ENCODE data around the gene TAF5.
"Not testable (repeated sequence)": the region's sequence is repeated elsewhere in the genome, so short reads cannot be mapped to it uniquely, and the experiment has no call there.

The TAF5 gene

GRCh38 chr10:103367782-103368518 lies at the start of gene TAF5:
Gene TAF5, plus strand, starts transcription at chr10:103367976. Its CDS starts 14 bp downstream, at chr10:103367990.
- peak; percentile 53 to 76 (median 75) for DNase-seq (ENCODE audit: low read depth in 2 of 3, low spot score in 2 of 3)

- DNase-seq (ENCODE audit: low read depth in 2 of 3, low spot score in 2 of 3) = no peak
Measured at GRCh38 chr10:103327906-103328305, 39.9 kb upstream of the TAF5 start.

GRCh38 chr10:103333934-103334520 lies 33.7 kb upstream of the TAF5 start:
- no peak for DNase-seq (ENCODE audit: low read depth in 2 of 3, low spot score in 2 of 3)

- DNase-seq (ENCODE audit: low read depth in 2 of 3, low spot score in 2 of 3) = no peak
Measured at GRCh38 chr10:103334567-103334966, 33.2 kb upstream of the TAF5 start.

- no peak for DNase-seq (ENCODE audit: low read depth in 2 of 3, low spot score in 2 of 3)
Measured at GRCh38 chr10:103336370-103336769, 31.4 kb upstream of the TAF5 start.

- no peak for DNase-seq (ENCODE audit: low read depth in 2 of 3, low spot score in 2 of 3)
Measured at GRCh38 chr10:103350175-103350516, 17.6 kb upstream of the TAF5 start.

- peak; percentile 61 to 74 (median 69) for DNase-seq (ENCODE audit: low read depth in 2 of 3, low spot score in 2 of 3)
Measured at GRCh38 chr10:103350517-103351260, 17.1 kb upstream of the TAF5 start, which contains the start of gene PCGF6. Gene PCGF6, minus strand, starts transcription at chr10:103351140. Its CDS starts 74 bp downstream, at chr10:103351066.

GRCh38 chr10:103353281-103353680 lies 14.5 kb upstream of the TAF5 start:
- DNase-seq (ENCODE audit: low read depth in 2 of 3, low spot score in 2 of 3) = no peak

GRCh38 chr10:103354567-103354966 lies 13.2 kb upstream of the TAF5 start:
- DNase-seq (ENCODE audit: low read depth in 2 of 3, low spot score in 2 of 3) = not testable (repeated sequence)

GRCh38 chr10:103355906-103356599 lies 11.7 kb upstream of the TAF5 start:
- DNase-seq (ENCODE audit: low read depth in 2 of 3, low spot score in 2 of 3) = no peak

- DNase-seq (ENCODE audit: low read depth in 2 of 3, low spot score in 2 of 3) = not testable (repeated sequence)
Measured at GRCh38 chr10:103359493-103359892, 8.3 kb upstream of the TAF5 start.

- not testable (repeated sequence) for DNase-seq (ENCODE audit: low read depth in 2 of 3, low spot score in 2 of 3)
Measured at GRCh38 chr10:103360791-103361190, 7.0 kb upstream of the TAF5 start.

GRCh38 chr10:103367379-103367781 lies 396 bp upstream of the TAF5 start:
- DNase-seq (ENCODE audit: low read depth in 2 of 3, low spot score in 2 of 3) = no peak

GRCh38 chr10:103373544-103373943 lies 5.8 kb downstream of the TAF5 start:
- no peak for DNase-seq (ENCODE audit: low read depth in 2 of 3, low spot score in 2 of 3)

- DNase-seq (ENCODE audit: low read depth in 2 of 3, low spot score in 2 of 3) = no peak
Measured at GRCh38 chr10:103374263-103374662, 6.5 kb downstream of the TAF5 start.

GRCh38 chr10:103382769-103383168 lies 15.0 kb downstream of the TAF5 start:
- DNase-seq (ENCODE audit: low read depth in 2 of 3, low spot score in 2 of 3) = no peak

GRCh38 chr10:103394180-103394579 lies 26.4 kb downstream of the TAF5 start:
- no peak for DNase-seq (ENCODE audit: low read depth in 2 of 3, low spot score in 2 of 3)

- DNase-seq (ENCODE audit: low read depth in 2 of 3, low spot score in 2 of 3) = no peak
Measured at GRCh38 chr10:103395754-103396066, 27.9 kb downstream of the TAF5 start.

GRCh38 chr10:103396067-103396788 lies 28.5 kb downstream of the TAF5 start, which contains the start of the genes ATP5MK and PDCD11:
Gene ATP5MK, minus strand, starts transcription at chr10:103396475. Its CDS starts 4,018 bp downstream, at chr10:103392457.
Gene PDCD11, plus strand, starts transcription at chr10:103396626. Its CDS starts 1,801 bp downstream, at chr10:103398427.
- peak; percentile 81 to 90 (median 89) for DNase-seq (ENCODE audit: low read depth in 2 of 3, low spot score in 2 of 3)

- DNase-seq (ENCODE audit: low read depth in 2 of 3, low spot score in 2 of 3) = no peak
Measured at GRCh38 chr10:103396789-103397087, 29.0 kb downstream of the TAF5 start.

All from activated CD8-positive, alpha-beta memory T cell treated with anti-CD3 and anti-CD28 coated beads for 48 hours (primary cell).